Measurements from ENCODE around the gene PKNOX2. TPM values are rescaled to one million over a fixed set of nuclear protein-coding genes. Genes with fewer than 3 reads are reported as not detected.

PKNOX2 gene
- total and polyA plus RNA-seq, 2 of the 8 experiments (the other 6 are each of a cell fraction or from before 2014, with no cell fraction given), result 2.0 TPM

- no peak for TF ChIP-seq ZNF274 (IDR thresholded peaks at IDR 0.05; ENCODE audit: borderline replicate concordance, extremely low read depth, low read length)
Observed at GRCh38 chr11:125404811-125405790, 240.6 kb downstream of the PKNOX2 start (continued).

Measured in H1 (cell line).